GM21737 (cell line): ENCODE results near the gene OR13C8.
"Not testable (repeated sequence)": the region's sequence is repeated elsewhere in the genome, so short reads cannot be mapped to it uniquely, and the experiment has no call there.

Experiments used
- ATAC-seq: cut with Tn5 transposase; IDR thresholded peaks from one replicate; pipeline ENCODE4 v1.9.1; 2021; ENCODE audit warnings: mild to moderate bottlenecking, moderate library complexity; ENCODE audit not compliant: unreplicated experiment

OR13C8 gene, protein sequence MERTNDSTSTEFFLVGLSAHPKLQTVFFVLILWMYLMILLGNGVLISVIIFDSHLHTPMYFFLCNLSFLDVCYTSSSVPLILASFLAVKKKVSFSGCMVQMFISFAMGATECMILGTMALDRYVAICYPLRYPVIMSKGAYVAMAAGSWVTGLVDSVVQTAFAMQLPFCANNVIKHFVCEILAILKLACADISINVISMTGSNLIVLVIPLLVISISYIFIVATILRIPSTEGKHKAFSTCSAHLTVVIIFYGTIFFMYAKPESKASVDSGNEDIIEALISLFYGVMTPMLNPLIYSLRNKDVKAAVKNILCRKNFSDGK

DNA sequence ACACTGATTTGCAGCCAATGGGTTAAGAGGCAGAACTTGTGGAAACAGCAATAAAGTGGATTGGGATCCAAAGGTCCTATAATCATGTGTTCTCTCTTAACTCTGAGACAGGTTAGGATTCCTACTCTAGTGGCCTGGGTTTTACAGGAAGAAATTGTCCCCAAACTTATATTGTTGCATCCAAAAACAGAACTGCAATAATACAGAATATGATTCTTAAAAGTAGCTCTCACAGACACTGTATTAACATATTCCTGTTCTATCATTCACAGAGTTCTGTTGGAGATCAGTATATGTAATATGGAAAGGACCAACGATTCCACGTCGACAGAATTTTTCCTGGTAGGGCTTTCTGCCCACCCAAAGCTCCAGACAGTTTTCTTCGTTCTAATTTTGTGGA is at the start of gene OR13C8:
Gene OR13C8 (plus strand): TSS at position 301 of the 400 bp plus-strand sequence. CDS start 0 bp downstream, at position 301.
- no peak for ATAC-seq

DNA sequence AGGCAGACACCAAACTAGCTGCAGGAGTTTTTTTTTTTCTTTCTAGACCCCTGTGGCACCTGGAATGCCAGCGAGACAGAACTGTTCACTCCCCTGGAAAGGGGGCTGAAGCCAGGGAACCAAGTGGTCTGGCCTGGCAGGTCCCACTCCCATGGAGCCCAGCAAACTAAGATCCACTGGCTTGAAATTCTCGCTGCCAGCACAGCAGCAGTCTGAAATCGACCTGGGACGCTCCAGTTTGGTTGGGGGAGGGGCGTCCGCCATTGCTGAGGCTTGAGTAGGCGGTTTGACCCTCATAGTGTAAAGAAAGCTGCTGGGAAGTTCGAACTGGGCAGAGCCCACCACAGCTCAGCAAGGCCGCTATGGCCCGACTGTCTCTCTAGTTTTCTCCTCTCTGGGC is 48.7 kb upstream of the OR13C8 start:
- not testable (repeated sequence) for ATAC-seq

DNA sequence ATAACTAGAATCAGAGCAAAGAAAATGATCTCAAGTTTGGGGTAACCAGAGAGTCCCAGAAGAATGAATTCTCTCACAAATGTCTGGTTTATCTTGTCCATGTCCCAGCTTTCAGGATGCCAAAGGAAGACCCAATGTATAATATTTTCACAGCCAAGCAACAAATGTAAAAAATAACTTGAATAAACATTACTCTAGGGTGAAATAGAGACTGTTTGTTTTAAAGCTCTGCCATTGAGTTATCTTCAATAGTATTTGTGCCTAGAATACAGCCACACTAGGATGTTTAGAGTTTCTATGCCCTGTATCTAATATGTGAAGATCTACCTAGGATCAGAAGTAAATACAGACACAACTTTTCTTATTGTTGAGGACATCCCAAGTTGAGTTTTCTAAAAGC is 41.9 kb upstream of the OR13C8 start, which contains the start of gene OR13C4:
Gene OR13C4 (minus strand): TSS at position 101 of the 400 bp plus-strand sequence. CDS start 0 bp downstream, at position 101.
- no peak for ATAC-seq

DNA sequence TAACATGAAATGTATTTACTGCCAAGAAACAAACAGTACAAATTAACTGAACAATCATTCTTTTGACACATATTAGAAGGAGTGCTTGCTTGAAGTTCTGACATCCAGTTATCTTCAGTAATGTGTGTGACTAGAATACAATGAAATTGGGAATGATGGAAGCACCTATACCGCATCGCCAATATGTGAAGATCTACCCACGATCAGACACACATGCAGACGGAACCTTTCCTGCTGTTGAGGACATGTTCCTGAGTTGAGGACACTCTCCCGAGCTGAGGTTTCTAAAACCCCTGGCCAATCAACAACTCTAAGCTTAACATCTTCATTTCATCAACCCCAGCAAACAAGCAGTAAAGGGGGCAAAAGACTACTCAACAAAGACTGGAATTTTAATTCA is 32.2 kb upstream of the OR13C8 start, which contains the start of gene OR13C3:
Gene OR13C3 (minus strand): TSS at position 101 of the 400 bp plus-strand sequence. CDS start 133 bp downstream, outside the sequence.
- no peak for ATAC-seq

DNA sequence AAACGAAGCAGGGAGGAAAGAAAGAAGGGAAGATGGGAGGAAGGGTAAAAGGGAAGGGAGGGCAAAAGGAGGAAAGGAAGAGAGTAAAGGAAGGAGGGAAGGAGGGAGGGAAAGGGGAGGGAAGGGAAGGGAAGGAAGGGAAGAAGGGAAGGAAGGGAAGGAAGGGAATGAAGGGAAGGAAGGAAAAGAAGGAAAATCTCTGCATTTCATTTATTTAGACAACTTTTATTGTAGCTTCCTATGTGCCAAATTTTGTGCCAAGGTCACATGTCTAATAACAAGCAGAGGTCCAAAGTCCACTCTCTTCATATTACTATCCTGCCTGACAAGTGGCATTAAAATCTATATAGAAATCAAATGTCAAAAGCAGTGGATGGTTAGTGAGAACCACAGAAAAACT is 29.7 kb upstream of the OR13C8 start:
- no peak for ATAC-seq

DNA sequence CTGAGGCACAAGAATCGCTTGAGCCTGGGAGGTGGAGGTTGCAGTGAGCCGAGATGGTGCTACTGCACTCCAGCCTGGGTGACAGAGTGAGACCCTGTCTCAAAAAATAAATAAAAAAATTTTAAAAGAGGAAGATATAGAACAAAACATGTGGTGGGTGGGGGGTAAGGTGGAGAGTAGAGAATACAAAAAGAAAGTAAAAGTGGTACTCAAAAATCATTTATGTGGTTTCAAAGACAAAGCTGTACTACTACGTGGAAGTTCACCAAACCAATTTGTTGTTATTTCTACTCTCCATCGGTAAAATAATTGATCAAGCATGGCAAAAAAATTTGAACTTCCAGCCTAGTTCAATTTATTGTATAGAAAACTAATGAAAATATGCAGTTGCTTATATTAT is 24.3 kb upstream of the OR13C8 start:
- ATAC-seq, result no peak

DNA sequence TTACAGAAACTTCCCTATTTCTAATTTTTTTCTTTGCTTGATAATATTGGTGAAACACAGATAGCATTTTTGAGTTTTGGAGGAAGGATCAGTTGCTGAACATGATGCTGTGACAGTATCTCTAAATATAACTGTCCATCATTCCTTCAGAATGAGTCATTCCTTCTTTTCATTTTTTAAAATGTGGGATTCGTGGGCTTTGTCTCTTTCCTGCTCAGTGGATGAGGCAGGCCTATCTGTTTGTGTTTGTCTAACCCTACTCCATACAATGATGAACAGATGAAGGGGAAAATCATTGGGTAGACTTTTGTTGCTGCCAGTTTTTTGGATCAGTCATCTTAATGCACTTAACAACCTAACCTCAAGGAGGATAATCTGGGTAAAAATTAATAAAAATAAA is 15.7 kb upstream of the OR13C8 start:
- no peak for ATAC-seq

DNA sequence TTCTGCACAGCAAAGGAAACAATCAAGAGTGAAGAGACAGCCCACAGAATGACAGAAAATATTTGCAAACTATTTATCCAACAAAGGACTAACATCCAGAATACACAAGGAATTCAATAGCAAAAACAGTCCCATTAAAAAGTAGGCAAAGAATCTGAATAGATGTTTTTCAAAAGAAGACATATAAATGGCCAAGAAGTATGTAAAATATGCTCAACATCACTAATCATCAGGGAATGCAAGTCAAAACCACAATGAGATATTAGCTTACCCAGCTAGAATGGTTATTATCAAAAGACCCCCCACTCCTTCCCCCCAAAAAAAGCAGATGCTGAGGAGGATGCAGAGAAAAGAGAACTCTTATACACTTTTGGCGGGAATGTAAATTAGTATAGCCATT is 13.4 kb upstream of the OR13C8 start:
- no peak for ATAC-seq

DNA sequence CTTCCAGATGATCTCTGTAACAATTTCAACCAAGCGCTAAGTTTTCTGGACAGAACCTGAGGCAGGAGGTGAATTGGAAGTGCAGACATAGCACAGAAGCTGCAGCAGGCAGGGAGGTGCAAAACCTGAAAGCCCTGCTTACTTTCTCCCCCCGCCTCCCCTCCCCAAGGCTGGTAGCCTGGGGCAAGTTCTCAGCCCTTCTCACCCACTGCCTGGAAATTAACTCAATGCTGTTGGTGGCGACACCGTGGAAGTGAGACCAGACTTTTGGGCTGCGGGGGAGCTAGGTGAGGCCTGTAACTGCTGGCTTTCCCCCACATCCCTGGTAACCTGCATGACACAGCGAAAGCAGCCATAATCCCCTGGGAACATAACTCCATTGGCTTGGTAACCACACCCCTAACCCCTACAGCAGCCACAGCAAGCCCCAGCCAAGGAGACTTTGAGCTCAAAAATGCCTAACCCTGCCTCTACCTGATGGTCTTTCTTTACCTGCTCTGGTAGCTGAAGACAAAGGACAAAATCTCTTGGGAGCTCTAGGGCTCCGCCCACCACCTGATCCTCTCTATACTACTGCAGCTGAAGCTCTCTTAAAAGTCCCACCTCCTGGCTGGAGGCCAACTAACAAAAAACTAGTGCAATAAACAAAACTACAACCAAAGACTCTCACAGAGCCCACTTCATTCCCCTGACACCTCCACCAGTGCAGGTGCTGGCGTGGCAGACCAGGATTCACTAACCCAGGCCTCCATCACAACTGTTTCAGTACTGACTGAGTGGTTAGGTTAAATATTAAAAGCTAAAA is 11.9 kb upstream of the OR13C8 start:
- ATAC-seq, result no peak

DNA sequence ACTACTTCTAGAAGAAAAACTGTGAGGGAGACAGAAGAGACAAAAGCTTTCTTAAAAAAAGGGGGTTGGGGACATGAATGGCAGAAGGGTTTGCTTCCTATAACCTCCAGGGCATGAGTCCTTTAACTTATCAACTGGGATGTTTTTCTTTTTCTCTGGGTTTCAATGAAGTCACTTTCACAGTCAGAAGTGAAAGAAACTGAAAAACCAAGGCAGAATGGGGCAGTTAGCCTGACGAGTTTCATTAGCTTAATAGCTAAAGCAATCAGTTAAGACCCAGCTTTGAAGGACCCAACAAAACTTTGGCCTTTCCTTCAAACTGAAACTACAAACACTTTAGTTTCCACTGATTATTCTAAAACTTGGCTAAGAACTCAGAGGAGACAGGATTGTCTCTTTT is 4.6 kb upstream of the OR13C8 start:
- no peak for ATAC-seq

DNA sequence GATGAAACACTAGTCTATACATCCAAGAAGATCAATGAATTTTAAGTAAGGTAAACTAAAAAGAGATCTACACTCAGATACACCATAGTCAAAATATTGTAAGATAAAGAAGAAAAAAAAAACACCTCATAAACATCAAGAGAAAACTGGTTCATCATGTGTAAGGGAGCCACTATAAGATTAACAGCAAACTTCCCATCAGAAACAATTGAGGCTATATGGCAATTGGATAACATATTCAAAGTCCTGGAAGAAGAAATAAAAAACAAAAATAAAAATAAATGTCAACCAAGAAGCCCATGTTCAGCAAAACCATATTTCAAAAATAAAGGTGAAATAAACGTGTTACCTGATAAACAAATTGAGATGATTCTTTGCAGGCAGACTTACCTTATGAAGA is 3.6 kb downstream of the OR13C8 start:
- no peak for ATAC-seq

DNA sequence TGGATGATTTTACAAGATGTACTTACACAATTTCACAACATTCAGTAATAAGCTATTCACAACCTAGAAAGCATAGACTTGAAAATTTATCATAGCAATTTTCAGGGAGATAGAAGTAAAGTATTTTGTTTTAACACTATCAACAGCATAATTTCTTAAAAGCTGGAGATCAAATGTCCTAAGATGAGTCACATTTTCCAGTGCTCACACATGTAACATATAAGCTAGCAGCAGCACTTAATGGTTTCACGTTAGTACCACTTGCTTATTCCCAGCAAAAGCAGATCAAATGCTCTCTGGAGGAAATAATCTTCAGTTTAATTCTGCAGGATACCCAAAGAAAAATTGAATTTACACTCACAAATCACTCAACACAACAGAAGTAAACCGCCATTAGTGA is 6.5 kb downstream of the OR13C8 start:
- no peak for ATAC-seq

DNA sequence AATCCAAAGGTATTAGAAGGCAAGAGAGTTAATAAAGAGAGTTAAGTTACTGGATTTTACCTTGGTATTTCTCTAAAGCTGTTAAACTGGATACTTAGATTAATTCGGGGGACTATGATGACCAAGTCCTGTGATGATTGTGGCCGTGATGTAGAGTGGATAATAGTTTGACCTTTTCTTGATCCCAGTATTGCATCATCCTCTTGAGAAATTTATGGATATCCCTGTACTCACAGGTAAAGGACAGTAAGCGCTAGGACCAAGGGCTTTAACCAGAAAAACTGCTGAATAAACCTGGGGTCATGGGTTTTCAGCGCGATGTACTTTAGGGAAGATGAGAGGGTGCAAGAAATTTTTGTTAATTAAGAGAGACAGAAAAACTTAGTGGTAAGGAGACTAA is 8.3 kb downstream of the OR13C8 start:
- no peak for ATAC-seq

DNA sequence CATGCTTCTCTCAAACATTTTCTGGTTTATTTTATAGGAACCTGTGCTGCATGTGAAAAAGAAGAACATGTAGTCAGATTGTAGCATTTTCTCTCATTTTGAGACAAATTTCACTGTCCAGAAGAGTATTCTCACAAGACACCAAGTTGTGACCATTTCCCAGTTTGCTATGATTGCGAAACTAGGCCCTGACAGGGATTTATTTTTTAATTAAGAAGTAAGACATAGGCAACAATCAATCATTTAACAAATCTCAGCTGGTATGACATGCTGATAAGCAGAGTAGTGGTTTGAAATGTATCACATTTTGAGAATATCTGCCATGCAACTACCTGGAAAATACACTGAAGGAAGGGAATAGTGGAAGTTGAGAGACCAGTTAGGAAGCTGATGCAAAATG is 11.6 kb downstream of the OR13C8 start:
- ATAC-seq, result no peak

DNA sequence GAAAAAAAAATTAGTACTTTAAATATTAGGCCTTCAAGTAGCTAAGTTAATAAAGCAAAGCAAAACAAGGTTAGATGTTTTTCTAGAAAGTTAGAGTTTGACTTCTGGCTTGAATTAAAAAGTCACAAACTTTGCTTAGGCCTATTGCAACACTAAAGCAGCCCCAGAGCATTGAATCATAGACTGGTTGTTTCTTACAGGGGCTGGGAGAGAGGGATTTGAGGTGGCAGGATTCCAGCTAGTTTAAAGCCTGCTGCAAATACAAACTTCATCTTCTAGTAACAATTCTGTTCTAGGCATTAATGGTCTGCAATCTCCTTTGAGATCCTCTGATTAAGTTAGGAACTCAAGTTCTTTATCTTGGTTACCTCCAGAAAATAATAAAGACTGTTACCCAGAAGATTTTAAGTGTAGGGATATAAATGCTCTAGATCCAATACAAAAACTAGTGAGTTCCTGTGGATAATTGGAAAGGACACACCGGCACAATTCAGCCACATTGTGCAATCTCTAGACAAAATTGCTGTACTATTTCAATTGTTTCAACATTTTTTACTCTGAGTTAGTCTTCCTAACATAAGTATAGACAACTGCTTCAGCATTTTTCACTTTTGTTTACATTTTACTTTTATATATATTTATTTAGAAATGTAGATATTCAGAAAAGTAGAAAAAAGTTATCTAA is 17.7 kb downstream of the OR13C8 start:
- no peak for ATAC-seq

DNA sequence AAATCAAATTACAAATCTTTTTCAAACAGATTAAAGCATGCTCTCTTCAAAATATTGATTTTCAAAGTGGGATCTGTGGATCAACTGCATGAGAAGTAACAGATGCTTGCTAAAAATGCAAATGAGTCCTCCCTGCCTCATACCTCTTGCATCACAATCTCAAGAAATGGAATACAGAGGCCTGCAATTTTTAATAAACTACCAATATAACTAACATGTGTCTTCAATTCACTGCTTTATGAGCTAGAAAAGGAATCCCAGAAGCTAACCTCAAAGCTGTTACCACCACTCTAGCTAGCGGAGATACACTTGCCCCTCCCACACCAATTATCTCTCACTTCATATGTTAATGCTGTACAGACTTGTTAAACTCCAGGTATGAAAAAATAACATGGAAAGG is 20.7 kb downstream of the OR13C8 start:
- no peak for ATAC-seq

DNA sequence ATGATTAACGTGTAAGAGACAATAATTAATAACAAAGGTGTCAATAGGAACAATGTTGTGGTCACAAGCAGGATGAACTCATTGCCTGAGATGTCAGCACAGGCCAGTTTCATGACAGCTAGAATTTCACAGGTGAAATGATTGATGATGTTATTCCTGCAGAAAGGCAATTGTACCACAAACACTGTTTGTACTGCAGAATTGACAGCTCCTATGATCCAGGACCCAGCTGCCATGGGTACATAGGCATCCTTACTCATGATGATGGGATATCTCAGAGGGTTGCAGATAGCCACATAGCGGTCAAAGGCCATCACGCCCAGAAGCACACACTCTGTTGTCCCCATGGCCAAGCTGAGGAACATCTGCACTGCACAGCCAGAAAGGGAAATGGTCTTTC is 29.8 kb downstream of the OR13C8 start:
- not testable (repeated sequence) for ATAC-seq

DNA sequence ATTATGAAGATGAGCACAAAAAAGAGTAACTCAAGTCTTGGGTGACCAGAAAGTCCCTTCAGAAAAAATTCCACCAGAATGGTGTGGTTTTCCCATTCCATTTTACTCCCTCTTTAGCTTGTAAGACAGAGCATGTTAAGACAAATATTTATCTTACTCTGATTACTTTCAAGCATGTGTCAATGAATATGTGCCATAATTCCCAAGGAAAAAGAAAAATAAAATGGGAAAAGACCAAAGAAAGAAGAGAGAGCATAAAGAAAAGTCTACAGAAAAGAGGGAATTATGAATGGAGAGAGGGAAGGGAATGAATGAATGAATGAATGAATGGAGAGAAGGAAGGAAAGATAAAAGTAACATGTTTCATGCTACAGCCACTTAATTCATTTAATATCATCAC is 30.3 kb downstream of the OR13C8 start, which contains the start of gene OR13C5:
Gene OR13C5 (minus strand): TSS at position 101 of the 400 bp plus-strand sequence. CDS start 0 bp downstream, at position 101.
- ATAC-seq, result not testable (repeated sequence)

DNA sequence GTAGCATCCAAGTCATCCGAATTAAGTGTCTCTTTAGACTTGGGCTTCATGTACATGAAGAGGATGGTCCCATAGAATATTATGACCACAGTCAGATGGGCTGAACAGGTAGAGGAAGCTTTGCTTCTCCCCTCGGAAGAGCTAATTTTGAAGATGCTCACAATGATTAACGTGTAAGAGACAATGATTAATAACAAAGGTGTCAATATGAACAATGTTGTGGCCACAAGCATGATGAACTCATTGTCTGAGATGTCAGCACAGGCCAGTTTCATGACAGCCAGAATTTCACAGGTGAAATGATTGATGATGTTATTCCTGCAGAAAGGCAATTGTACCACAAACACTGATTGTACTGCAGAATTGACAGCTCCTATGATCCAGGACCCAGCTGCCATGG is 35.8 kb downstream of the OR13C8 start:
- no peak for ATAC-seq

DNA sequence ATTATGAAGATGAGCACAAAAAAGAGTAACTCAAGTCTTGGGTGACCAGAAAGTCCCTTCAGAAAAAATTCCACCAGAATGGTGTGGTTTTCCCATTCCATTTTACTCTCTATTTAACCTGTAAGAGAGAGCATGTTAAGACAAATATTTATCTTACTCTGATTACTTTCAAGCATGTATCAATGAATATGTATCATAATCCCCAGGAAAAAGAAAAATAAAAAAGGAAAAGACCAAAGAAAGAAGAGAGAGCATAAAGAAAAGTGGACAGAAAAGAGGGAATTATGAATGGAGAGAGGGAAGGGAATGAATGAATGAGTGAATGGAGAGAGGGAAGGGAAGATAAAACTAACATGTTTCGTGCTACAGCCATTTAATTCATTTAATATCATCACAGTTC is 36.6 kb downstream of the OR13C8 start, which contains the start of gene OR13C2:
Gene OR13C2 (minus strand): TSS at position 101 of the 400 bp plus-strand sequence. CDS start 0 bp downstream, at position 101.
- ATAC-seq, result not testable (repeated sequence)

DNA sequence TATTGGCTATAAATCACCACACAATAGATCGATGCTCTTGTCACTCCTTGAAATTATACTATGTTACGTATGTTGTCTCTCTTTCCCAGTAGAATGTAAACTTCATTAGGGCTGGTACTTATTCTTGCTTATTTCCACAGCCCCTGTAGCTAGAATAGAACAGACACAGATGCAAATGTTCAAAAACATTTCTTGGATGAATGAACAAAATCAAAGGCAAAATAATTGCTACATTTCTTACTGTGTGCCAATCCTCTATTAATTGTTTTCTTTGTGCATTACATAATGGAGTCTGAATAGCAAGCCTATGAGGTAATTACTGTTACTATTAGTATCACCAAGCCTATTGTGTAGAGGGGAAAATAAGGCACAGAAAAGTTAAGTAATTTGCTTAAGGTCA is 37.2 kb downstream of the OR13C8 start:
- no peak for ATAC-seq
